K562 (cell line): Measurements from ENCODE around the gene RNF213. TPM values are rescaled to one million over a fixed set of nuclear protein-coding genes. Genes with fewer than 3 reads are reported as not detected.

Source experiments
- POLR2G ChIP-seq: fragments of 200-400 bp; formaldehyde crosslinking; IDR thresholded peaks from 2 replicates; pipeline ENCODE4 v1.6.1; 2017; ENCODE audit warnings: low read depth, mild to moderate bottlenecking, antibody characterized with exemption, low read length, moderate library complexity
- SMAD4 ChIP-seq: fragments of 250-450 bp; sonication (Bioruptor Pico); conservative IDR thresholded peaks from 2 replicates; pipeline ENCODE4 v1.8.0; 2021; ENCODE audit warnings: inconsistent platforms, mild to moderate bottlenecking, moderate library complexity
- SMARCB1 ChIP-seq: IDR thresholded peaks from 2 replicates; pipeline ENCODE4 v1.6.1; 2011; ENCODE audit warnings: improper control_type of control experiment, low read depth; ENCODE audit not compliant: insufficient read length
- ZNF384 ChIP-seq: IDR thresholded peaks from 2 replicates; pipeline ENCODE4 v1.6.1; 2012; ENCODE audit warnings: low read depth, low read length, improper control_type of control experiment
- ZNF592 ChIP-seq: fragments of 450-650 bp; IDR thresholded peaks from 2 replicates; pipeline ENCODE4 v1.6.1; 2017; ENCODE audit warnings: antibody characterized with exemption, mild to moderate bottlenecking
- polyA plus RNA-seq, 8 experiments: library from polyadenylated mRNA; depleted of rRNA in 4 of 8; stranded (reverse) in 5 of 8; unstranded in 3 of 8; fragments of >200 nt; fragmentation: Nextera tagmentation in 2 of 8; fragmentation: Illumina TruSeq in 1 of 8; extraction: Ambion mirVana in 2 of 8; extraction: Trizol in 1 of 8; gene quantifications; 2 replicates each; pipeline versions ENCODE4 v1.2.1 to v1.2.3, GENCODE V29; 2011 to 2014; ENCODE audit warnings: inconsistent platforms in 1 of 8, missing spikeins in 1 of 8
- total RNA-seq, 7 experiments: library from RNA; depleted of rRNA in 6 of 7; stranded (reverse); fragments of >200 nt in 6 of 7; fragmentation: Illumina TruSeq in 2 of 7; extraction: Trizol in 2 of 7; gene quantifications; 2 replicates each; pipeline versions ENCODE4 v1.2.1 to v1.2.3, GENCODE V29; 2011 to 2021; ENCODE audit warnings: low replicate concordance in 1 of 7
- TF ChIP-seq, protein P1 (sequence below): fragments of 450-650 bp; conservative IDR thresholded peaks from 2 replicates; pipeline ENCODE4 v1.6.1; 2016; ENCODE audit warnings: missing genetic modification characterization, low read depth, mild to moderate bottlenecking, missing compliant biosample characterization, moderate library complexity
- TF ChIP-seq, protein P2 (sequence below), 2 experiments: fragments of 450-650 bp in 1 of 2; sonication (generic) in 1 of 2; formaldehyde crosslinking in 1 of 2; IDR thresholded peaks; 2 replicates each; pipeline versions ENCODE4 v1.7.1 to v1.9.0; 2016 to 2022; ENCODE audit warnings: inconsistent platforms in 1 of 2, mild to moderate bottlenecking in 1 of 2, missing genetic modification reagents in 1 of 2

Gene RNF213
- total and polyA plus RNA-seq, 9 of the 15 experiments (the other 6 are each of a cell fraction or from before 2014, with no cell fraction given), result 5.3 to 33.6 (median 17.9) TPM

DNA sequence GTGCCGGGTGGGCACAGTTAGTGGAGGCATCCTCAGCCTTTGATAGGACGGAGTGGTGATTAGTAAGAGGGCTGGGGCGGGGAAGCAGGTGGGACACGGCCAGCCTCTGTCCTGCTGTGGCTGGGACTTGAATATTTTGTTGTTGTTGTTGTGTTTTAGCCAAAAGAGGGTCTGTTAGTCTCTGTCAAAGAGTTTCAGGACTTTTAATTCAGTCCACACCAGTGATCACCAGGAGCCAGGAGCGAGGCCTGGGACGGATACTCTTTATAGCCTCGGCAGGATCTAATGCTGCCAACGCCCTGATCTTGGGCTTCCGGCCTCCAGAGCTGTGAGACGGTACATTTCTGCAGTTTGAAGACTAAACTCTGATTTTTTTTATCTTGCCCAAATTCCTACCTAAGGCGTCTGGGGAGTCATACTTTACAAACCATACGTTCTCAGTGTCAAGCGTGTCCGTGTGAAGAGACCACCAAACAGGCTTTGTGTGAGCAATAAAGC is 2.9 kb upstream of the RNF213 start (continued):
- peak; percentile 77 for TF ChIP-seq ZNF592
- TF ChIP-seq SMAD4, result peak; percentile 46; the same call in 1 of the 2 replicates
- TF ChIP-seq, protein P1, sequence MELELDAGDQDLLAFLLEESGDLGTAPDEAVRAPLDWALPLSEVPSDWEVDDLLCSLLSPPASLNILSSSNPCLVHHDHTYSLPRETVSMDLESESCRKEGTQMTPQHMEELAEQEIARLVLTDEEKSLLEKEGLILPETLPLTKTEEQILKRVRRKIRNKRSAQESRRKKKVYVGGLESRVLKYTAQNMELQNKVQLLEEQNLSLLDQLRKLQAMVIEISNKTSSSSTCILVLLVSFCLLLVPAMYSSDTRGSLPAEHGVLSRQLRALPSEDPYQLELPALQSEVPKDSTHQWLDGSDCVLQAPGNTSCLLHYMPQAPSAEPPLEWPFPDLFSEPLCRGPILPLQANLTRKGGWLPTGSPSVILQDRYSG (tag), result 0 out of 2 replicates have a peak, but pooled peaks have one; percentile 31
- no peak for TF ChIP-seq SMARCB1
- no peak for TF ChIP-seq ZNF384
- TF ChIP-seq, protein P2, sequence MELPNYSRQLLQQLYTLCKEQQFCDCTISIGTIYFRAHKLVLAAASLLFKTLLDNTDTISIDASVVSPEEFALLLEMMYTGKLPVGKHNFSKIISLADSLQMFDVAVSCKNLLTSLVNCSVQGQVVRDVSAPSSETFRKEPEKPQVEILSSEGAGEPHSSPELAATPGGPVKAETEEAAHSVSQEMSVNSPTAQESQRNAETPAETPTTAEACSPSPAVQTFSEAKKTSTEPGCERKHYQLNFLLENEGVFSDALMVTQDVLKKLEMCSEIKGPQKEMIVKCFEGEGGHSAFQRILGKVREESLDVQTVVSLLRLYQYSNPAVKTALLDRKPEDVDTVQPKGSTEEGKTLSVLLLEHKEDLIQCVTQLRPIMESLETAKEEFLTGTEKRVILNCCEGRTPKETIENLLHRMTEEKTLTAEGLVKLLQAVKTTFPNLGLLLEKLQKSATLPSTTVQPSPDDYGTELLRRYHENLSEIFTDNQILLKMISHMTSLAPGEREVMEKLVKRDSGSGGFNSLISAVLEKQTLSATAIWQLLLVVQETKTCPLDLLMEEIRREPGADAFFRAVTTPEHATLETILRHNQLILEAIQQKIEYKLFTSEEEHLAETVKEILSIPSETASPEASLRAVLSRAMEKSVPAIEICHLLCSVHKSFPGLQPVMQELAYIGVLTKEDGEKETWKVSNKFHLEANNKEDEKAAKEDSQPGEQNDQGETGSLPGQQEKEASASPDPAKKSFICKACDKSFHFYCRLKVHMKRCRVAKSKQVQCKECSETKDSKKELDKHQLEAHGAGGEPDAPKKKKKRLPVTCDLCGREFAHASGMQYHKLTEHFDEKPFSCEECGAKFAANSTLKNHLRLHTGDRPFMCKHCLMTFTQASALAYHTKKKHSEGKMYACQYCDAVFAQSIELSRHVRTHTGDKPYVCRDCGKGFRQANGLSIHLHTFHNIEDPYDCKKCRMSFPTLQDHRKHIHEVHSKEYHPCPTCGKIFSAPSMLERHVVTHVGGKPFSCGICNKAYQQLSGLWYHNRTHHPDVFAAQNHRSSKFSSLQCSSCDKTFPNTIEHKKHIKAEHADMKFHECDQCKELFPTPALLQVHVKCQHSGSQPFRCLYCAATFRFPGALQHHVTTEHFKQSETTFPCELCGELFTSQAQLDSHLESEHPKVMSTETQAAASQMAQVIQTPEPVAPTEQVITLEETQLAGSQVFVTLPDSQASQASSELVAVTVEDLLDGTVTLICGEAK (IDR thresholded peaks at IDR 0.05), result peak; percentile 40; the same call in 1 of the 2 replicates
- TF ChIP-seq, protein P2 (CRISPR knock-in tag; IDR thresholded peaks at IDR 0.05), result no peak
- TF ChIP-seq POLR2G, result 0 out of 2 replicates have a peak, but pooled peaks have one; percentile 2
